Mammary epithelial cell (primary cell): Measurements from ENCODE around the gene WNT2B.

Source experiments
- EZH2 ChIP-seq: IDR thresholded peaks from 2 replicates; pipeline ENCODE4 v1.6.1; 2012; ENCODE audit warnings: low read length, inconsistent platforms, borderline replicate concordance
- TF ChIP-seq, protein P1 (sequence below), 2 donors: IDR thresholded peaks in 1 of 2; conservative IDR thresholded peaks in 1 of 2; 2 replicates each; pipeline ENCODE4 v1.5.1; 2011 to 2012; ENCODE audit warnings: inconsistent platforms in 2 of 2, low read length in 2 of 2, mild to moderate bottlenecking in 2 of 2, control low read depth in 1 of 2, low read depth in 1 of 2; ENCODE audit not compliant: insufficient read depth in 1 of 2; ENCODE audit errors: extremely low read depth in 1 of 2

GRCh38 chr1:112502826-112503225, 5.9 kb upstream of the WNT2B start:
- TF ChIP-seq, protein P1, sequence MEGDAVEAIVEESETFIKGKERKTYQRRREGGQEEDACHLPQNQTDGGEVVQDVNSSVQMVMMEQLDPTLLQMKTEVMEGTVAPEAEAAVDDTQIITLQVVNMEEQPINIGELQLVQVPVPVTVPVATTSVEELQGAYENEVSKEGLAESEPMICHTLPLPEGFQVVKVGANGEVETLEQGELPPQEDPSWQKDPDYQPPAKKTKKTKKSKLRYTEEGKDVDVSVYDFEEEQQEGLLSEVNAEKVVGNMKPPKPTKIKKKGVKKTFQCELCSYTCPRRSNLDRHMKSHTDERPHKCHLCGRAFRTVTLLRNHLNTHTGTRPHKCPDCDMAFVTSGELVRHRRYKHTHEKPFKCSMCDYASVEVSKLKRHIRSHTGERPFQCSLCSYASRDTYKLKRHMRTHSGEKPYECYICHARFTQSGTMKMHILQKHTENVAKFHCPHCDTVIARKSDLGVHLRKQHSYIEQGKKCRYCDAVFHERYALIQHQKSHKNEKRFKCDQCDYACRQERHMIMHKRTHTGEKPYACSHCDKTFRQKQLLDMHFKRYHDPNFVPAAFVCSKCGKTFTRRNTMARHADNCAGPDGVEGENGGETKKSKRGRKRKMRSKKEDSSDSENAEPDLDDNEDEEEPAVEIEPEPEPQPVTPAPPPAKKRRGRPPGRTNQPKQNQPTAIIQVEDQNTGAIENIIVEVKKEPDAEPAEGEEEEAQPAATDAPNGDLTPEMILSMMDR (conservative IDR thresholded peaks at IDR 0.05 in 1 of 2, IDR thresholded peaks at IDR 0.05 in 1 of 2; ENCODE audit: extremely low read depth in 1 of 2, insufficient read depth in 1 of 2, low read depth in 1 of 2, low read length in 2 of 2), result no peak
- no peak for TF ChIP-seq EZH2
